ENCODE results near the gene YIF1B.

GRCh38 chr19:38316477-38317067 lies 825 bp upstream of the YIF1B start:
- TF ChIP-seq CTCF (IDR thresholded peaks at IDR 0.05 in 2 of 3, conservative IDR thresholded peaks at IDR 0.05 in 1 of 3; ENCODE audit: insufficient read depth in 2 of 3, low read depth in 1 of 3, low read length in 3 of 3) (no peak), HNRNPUL1 (IDR thresholded peaks at IDR 0.05; ENCODE audit: low read length) (no peak), PHF8 (IDR thresholded peaks at IDR 0.05; ENCODE audit: borderline replicate concordance, low read length) (no peak; the same call in 1 of the 2 replicates), ZNF143 (CRISPR knock-in tag; IDR thresholded peaks at IDR 0.05) (peak; percentile 63; the same call in 1 of the 2 replicates), ZNF140 (CRISPR knock-in tag; IDR thresholded peaks at IDR 0.05) (no peak), TAF1 (IDR thresholded peaks at IDR 0.05; ENCODE audit: control insufficient read depth, extremely low read depth, insufficient read depth, low read length, severe bottlenecking) (no peak), ZBTB26 (CRISPR knock-in tag; IDR thresholded peaks at IDR 0.05) (no peak), YY1 (IDR thresholded peaks at IDR 0.05; ENCODE audit: borderline replicate concordance in 1 of 3, control insufficient read depth in 1 of 3, extremely low read depth in 1 of 3, insufficient read depth in 3 of 3, insufficient read length in 1 of 3, insufficient replicate concordance in 2 of 3, low read depth in 1 of 3, low read length in 2 of 3) (no peak), POLR2AphosphoS2 (IDR thresholded peaks at IDR 0.05; ENCODE audit: low read length) (no peak)

All from K562 (cell line).